Upper lobe of left lung (tissue), 4 donors: ENCODE results near the gene PLGRKT.

ENCODE experiments used
- EP300 ChIP-seq, 4 donors: sonication (generic); formaldehyde crosslinking; IDR thresholded peaks; one replicate each; pipeline ENCODE4 v1.5.1; 2017; ENCODE audit warnings: antibody characterized with exemption in 4 of 4, control low read depth in 2 of 4
- POLR2A ChIP-seq, 4 donors: fragments of 450-650 bp; IDR thresholded peaks; one replicate each; pipeline ENCODE4 v1.5.1; 2016 to 2017; ENCODE audit warnings: antibody characterized with exemption in 4 of 4, mild to moderate bottlenecking in 2 of 4
- TF ChIP-seq, protein P1 (sequence below), 6 experiments: fragments of 450-650 bp in 4 of 6; fragments of 200-600 bp in 2 of 6; sonication (generic) in 2 of 6; IDR thresholded peaks; one replicate each; pipeline ENCODE4 v1.5.1; 2016 to 2019; ENCODE audit warnings: antibody characterized with exemption in 6 of 6

DNA sequence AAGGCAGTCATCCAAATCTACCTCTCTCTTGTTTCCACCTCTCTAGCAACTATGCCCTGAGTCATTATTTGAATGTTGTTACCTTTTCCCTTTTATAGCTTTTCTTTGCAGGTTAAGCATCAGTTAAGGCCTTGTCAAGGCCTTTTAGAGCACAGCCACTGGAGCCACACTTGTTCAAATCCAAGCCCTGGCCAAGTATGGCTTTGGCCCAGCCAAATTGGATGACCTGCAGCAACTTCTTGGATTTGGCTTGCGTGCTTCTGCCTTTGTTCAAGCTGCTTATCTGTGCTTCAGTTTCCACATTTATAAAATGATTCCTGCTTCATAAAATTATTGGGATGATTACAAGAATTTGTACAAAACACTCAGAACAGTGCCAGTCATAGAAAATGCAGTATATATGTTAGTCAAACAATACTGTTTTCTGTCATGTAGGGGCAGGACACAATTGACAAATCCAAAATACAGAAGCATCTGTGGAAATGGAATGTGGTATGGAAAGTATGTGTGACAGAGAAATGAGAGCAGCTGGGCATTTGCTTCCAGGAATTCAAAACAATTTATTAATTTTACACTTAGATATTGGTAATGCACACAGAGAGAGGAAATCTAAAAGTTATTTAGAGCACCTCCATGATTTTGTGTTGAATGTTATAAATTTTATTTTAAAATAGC, 80.2 kb downstream of the PLGRKT start:
- no peak for TF ChIP-seq POLR2A (IDR thresholded peaks at IDR 0.05)
- TF ChIP-seq, protein P1, sequence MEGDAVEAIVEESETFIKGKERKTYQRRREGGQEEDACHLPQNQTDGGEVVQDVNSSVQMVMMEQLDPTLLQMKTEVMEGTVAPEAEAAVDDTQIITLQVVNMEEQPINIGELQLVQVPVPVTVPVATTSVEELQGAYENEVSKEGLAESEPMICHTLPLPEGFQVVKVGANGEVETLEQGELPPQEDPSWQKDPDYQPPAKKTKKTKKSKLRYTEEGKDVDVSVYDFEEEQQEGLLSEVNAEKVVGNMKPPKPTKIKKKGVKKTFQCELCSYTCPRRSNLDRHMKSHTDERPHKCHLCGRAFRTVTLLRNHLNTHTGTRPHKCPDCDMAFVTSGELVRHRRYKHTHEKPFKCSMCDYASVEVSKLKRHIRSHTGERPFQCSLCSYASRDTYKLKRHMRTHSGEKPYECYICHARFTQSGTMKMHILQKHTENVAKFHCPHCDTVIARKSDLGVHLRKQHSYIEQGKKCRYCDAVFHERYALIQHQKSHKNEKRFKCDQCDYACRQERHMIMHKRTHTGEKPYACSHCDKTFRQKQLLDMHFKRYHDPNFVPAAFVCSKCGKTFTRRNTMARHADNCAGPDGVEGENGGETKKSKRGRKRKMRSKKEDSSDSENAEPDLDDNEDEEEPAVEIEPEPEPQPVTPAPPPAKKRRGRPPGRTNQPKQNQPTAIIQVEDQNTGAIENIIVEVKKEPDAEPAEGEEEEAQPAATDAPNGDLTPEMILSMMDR (IDR thresholded peaks at IDR 0.05) = no peak
- TF ChIP-seq EP300 (IDR thresholded peaks at IDR 0.05) = no peak
